Spleen (tissue), 7 donors: ENCODE results near the gene CDHR2.

Experiments
- POLR2AphosphoS5 ChIP-seq, 3 donors: sonication (generic); formaldehyde crosslinking; IDR thresholded peaks; one replicate each; pipeline ENCODE4 v1.5.1; 2017; ENCODE audit warnings: antibody characterized with exemption in 3 of 3
- TF ChIP-seq, protein P1 (sequence below), 11 experiments: fragments of 200-600 bp in 7 of 11; fragments of 450-650 bp in 4 of 11; sonication (generic) in 4 of 11; IDR thresholded peaks in 8 of 11; conservative IDR thresholded peaks in 3 of 11; 1 replicate in 7 of 11; 2 replicates in 4 of 11; pipeline versions ENCODE4 v1.4.0 to v1.8.0; 2016 to 2021; ENCODE audit warnings: antibody characterized with exemption in 11 of 11, inconsistent platforms in 4 of 11, mild to moderate bottlenecking in 1 of 11
- donor health status: DM: no; HTN: no; CAD: no; lungs with moderate emphysema.
- donor health status: DM: no; HTN: no; CAD: no.
- donor health status: DM: no; HTN: no; CAD: no.

DNA sequence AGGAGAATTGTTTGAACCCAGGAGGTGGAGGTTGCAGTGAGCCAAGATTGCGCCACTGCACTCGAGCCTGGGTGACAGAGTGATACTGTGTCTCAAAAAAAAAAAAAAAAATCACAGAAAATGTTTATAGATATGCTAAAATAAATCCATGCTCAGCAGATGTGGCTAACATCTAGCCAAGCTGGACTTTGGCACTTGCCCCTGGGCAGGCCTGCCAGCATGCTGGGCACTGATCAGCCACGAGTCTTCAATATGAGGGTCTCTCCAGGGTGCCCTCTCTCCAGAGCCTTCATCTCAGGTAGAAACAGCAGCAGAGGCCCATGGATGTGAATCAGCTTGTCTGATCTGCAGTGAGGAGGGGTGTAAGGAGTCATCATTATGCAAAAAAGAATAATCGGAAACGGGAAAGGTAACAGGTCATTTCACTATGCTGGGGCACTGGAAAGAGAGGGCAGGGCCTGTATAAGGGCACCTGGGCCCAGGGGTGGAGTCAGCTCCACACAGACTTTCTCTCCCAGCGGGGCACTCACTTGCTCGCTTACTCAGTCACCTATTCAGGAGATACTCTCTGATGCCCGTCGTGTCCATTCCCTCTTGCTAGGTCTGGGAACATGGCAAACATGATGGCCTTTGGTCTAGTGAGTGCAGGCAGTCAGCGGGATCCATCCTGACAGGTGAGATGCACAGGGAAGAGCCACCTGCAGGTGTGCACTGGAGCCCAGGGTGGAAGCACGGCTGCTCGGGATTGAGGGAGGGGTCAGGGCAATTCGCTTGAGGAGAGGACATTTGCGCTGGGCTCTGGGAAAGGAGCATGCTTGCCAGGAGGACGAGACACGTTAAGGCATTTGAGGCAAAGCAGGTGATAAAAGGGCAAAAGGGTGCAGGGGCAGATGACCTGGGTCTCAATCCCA lies 29.1 kb upstream of the CDHR2 start:
- TF ChIP-seq, protein P1, sequence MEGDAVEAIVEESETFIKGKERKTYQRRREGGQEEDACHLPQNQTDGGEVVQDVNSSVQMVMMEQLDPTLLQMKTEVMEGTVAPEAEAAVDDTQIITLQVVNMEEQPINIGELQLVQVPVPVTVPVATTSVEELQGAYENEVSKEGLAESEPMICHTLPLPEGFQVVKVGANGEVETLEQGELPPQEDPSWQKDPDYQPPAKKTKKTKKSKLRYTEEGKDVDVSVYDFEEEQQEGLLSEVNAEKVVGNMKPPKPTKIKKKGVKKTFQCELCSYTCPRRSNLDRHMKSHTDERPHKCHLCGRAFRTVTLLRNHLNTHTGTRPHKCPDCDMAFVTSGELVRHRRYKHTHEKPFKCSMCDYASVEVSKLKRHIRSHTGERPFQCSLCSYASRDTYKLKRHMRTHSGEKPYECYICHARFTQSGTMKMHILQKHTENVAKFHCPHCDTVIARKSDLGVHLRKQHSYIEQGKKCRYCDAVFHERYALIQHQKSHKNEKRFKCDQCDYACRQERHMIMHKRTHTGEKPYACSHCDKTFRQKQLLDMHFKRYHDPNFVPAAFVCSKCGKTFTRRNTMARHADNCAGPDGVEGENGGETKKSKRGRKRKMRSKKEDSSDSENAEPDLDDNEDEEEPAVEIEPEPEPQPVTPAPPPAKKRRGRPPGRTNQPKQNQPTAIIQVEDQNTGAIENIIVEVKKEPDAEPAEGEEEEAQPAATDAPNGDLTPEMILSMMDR (IDR thresholded peaks at IDR 0.05 in 8 of 11, conservative IDR thresholded peaks at IDR 0.05 in 3 of 11), result no peak
- no peak for TF ChIP-seq POLR2AphosphoS5 (IDR thresholded peaks at IDR 0.05)
